ENCODE measurements around the gene COL20A1. TPM values are rescaled to one million over a fixed set of nuclear protein-coding genes. Genes with fewer than 3 reads are reported as not detected.
"Not testable (repeated sequence)": the region's sequence is repeated elsewhere in the genome, so short reads cannot be mapped to it uniquely, and the experiment has no call there.

Gene COL20A1
- polyA plus RNA-seq (2012; ENCODE audit: insufficient read depth, insufficient read length): not detected

DNA sequence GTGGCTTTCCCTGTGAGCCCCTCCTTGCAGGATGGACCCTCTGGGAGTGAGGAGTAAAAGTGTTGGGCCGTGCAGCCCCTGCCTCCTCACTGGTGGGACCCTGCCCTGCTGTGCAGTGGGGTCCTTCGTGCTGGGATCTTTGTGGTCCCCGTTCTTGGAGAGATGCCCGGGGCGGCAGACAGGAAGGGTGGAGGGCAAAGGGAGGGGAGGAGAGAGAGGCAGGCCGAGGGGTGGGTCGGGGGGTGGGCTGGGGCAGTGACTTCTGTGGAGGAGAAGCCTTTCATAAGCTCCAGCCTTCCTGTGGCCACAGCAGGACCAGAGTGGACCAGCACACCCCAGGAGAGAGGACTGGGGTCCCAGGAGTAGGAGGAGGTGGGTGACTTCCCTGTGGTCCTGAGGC, at the start of gene COL20A1:
Gene COL20A1, plus strand, starts transcription at position 283 of the 400 bp plus-strand sequence. CDS start 1,922 bp downstream, outside the sequence.
- no peak for DNase-seq (ENCODE audit: low read depth, low spot score)

DNA sequence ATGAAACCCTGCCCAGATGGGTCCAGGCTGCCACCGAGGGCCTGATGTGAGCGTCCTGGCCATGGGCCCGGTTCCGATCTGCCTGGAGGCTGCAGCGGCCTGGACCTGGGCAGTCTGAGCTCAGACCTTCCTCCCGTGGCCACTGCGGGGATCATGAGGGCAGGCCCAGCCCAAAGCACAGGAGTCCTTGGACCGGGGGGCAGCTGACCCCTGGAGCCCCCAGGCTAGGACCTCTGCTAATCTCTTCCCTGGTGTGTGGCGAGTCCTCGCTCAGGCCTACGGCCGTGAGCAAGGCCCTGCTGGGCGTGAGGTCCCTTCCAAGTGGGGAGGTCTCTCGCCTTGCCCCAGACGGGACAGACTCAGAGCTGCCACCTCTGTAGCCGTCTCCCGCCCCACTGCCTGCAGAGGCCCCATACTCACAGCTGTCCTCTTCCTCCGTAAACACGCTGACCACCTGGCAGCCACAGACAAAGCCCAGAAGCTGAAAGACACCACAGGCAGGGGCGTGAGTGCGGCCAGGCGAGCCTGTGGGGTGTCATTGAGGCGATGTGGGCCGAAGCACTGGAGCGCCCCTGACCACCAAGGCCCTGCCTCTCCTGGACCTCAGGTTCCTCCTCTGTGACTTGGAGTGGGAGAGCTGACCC, 49.3 kb upstream of the COL20A1 start:
- no peak overlapping the region for H3K4me3 ChIP-seq (ENCODE audit: low read length)
- no peak for DNase-seq (ENCODE audit: low read depth, low spot score)

More for the DNA sequence above, at the start of gene COL20A1:
- no peak within 1 kb of the TSS for H3K4me3 ChIP-seq (ENCODE audit: low read length)

DNA sequence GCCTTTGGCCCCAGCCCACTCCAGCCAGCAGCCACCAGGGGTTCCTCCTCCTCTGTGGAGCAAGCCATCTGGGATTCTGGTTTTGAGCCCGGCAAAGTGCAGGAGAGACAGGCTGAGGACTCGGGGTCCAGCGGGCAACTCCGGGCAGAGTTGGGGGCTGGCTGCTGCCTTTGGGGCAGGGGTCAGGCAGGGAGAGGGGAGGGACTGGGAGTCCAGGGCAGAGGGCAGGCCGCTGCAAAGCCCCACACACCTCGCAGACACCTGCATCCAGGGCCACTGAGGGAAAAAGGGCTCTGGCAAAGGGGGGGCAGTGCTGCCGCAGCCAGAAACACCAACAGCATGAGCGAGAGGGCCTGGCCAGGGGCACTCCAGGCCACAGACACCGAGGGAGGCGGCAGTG, 48.5 kb upstream of the COL20A1 start:
- no peak for DNase-seq (ENCODE audit: low read depth, low spot score)
- H3K4me3 ChIP-seq (ENCODE audit: low read length): no peak overlapping the region

DNA sequence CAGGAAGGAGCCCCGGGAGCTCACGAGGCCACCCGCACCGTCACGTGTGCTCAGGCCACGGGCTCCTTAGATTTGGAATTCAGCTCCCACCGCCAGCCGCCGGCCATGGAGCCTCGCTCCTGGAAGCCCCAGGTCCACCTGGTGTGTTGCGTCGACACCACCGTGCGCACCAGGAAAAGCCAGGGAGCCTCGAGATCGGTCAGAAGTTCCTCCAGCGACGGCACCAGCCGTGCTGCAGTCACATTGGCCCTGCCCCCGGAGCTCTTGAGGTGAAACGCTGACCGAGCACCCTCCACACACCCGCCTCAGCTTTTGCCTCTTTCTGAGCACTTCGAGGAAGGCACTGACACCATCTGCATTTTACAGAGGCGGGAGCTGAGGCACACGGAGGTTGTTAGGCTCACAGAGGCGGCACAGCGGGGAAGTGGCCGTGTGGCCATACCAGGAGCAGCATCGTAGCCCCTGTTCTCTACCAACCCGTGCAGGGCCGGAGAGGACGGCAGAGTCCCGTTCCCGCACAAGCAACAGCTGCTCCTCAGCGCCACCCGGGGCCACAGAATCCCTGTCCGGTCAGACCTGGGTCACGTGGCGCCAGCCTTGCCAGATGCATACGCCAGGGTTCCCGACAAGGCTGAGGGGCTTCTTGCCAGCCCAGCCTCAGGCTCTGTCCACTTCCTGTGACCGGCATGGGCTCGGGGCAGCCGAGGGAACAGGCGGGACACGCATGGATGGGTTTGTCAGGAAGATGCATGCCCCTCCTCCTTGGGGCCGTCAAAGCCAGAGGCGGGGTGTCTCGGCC, 46.3 kb upstream of the COL20A1 start:
- no peak overlapping the region for H3K4me3 ChIP-seq (ENCODE audit: low read length)
- DNase-seq (ENCODE audit: low read depth, low spot score): no peak

DNA sequence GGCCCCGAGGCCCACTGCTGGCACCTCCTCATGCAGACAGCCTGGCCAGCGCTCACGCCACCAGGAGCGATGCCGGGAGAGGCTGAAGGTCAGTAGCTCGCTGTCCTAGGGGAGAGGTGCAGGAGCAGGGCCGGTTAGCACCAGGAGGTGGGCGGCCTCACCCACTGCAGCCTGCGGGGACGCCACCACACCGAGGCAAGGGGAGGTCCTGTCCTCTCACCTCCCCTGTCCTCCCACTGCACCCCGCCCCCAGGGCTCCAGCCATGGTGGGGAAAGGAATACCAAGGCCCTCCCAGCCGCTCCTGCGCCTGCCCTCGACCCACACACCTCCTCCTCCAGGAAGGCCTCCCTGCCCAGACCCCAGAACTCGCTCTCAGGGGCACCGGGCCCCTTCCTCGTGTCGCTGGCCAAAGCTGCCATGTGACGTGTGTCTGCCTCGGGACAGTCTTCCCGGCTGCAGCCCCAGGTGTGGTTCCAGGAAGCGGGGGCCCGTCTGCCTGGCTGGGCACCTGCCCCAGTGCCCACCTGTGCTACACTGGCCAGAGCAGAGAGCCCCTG, 45.2 kb upstream of the COL20A1 start:
- no peak for DNase-seq (ENCODE audit: low read depth, low spot score)
- no peak overlapping the region for H3K4me3 ChIP-seq (ENCODE audit: low read length)

DNA sequence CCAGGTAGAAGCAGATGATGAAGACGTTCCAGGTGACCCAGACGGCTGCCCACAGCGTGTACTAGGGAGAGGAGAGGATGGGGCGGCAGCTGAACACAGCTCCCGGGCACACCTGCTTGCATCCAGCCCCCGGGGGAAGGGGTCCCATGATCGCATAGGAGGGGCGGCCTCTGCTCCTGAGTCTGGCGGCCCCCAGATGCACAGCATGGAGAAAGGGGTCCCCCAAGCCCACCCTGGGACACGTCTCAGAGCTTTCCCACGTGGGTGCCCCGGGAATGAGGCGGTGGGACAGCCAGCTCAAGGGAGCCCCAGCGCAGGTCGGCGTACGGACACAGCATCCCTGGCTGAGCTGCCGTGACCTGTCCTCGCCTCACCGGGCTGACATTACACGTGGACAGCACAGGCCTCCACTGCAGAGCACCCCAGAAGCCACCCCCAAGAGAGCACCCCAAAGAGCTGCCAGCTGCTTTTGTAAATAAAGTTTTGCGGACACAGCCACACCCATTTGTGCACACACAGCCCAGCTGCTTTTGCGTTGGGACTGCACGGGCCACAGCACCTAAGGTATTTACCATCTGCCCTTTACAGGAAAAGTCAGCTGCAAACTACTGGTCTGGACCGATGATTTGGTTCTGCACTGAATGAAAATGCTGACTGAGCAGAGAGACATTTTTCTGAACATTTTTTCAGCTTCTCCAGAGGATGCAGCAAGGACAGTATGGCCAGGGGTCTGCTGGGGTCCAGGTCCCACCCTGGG, 44.0 kb upstream of the COL20A1 start:
- no peak overlapping the region for H3K4me3 ChIP-seq (ENCODE audit: low read length)
- no peak for DNase-seq (ENCODE audit: low read depth, low spot score)

DNA sequence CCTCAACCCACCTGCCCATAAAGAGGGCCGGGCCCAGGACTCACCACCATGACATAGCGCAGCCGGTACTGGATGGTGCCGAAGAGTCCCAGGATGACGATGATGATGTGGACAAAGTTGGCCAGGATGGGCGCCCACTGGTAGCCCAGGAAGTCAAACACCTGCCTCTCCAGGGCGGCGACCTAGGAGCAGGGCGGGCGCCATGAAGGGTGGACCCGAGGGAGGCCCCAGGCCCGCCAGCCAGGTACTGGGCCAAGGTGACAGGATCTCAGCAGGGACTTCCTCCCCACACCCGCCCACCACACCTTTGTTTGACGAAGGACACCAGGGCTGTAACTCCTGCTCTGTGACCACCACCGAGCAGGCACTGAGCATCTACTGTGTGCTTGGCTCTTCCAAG, 43.1 kb upstream of the COL20A1 start:
- H3K4me3 ChIP-seq (ENCODE audit: low read length): no peak overlapping the region
- DNase-seq (ENCODE audit: low read depth, low spot score): no peak

DNA sequence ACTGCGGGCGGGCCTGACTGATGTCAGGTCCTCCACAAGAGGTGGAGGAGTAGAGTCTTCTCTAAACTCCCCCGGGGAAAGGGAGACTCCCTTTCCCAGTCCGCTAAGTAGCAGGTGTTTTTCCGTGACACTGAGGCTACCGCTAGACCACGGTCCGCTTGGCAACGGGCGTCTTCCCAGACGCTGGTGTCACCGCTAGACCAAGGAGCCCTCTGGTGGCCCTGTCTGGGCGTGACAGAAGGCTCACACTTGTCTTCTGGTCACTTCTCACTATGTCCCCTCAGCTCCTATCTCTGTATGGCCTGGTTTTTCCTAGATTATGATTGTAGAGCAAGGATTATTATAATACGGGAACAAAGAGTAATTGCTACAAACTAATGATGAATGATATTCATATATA, 41.6 kb upstream of the COL20A1 start:
- DNase-seq (ENCODE audit: low read depth, low spot score); H3K4me3 ChIP-seq (ENCODE audit: low read length): not testable (repeated sequence)

DNA sequence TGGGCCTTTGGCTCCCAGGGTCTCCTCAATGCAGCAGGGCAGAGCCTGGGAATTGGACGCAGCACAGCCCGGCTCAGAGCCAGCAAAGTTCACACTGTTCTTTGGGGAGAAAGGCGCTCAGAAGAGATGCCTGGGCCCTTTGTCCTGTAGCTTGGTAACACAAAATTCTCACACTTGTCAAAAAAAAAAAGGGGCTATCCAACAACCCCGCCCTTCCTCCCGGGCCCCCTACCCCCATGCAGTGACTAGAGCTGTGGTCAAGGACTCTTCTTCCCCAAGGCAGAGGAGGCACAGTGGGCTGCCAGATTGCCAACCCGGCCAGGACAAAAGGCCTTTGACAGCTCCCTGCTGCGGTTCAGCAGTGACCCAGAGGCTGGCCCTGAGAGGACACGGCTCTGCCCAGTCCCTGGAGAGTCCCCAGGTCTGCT, 40.7 kb upstream of the COL20A1 start:
- no peak overlapping the region for H3K4me3 ChIP-seq (ENCODE audit: low read length)
- DNase-seq (ENCODE audit: low read depth, low spot score): no peak

DNA sequence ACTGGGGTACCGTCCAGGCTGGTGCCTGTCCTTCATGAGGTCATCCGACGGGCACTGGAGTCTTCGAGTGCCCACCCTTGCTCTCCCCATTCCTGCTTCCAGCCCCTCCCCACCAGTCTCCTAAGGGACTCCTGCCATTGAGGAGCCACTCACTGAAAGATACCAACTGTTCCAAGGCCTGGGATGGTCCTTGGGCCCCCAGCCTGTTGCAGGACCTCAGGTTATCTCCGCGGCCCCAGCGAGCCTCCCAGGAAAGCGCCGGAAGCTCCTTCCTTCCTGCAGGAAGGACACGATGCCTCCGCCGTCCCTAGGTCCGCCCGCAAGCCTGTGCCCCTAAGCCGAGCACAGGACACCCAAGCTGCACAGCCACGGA, 39.9 kb upstream of the COL20A1 start:
- H3K4me3 ChIP-seq (ENCODE audit: low read length): no peak overlapping the region

DNA sequence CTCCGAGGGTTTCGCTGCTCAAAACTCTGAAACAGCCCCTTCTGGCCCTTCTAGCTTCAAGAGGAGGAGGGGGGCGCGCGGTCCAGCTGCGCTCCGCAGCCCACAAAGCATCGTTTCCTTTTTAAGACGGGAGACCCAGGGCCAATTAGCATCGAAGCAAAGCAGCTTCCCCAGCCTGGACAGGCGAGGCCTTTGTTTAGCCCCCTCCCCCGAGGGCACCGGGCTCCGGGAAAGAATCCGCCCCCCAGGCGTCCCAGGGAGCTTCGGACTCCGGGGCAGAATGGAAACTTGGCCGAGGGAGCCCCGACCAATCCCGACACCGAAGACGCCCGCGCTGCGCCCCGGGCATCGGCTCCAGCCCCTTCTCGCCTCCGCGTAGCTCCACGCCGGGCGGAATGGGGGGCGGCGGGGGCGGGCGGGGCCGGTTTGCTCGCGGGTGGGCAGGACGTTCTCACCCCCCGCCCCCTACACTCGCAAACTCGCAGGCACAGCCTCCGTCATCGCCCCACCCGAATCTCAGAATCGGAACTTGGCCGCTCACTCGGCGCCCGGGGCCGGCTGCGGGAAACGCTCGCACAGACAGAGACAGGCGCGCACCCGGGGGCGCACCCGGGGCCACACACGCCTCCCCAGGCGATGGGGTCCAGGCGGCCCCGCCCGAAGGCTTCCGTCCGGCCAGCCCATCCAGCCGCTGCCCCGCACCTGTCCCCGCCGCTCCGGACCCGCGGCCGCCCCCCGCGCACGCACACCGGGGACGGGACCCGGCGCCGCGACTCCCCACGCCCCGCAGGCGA, 39.4 kb upstream of the COL20A1 start:
- no peak for DNase-seq (ENCODE audit: low read depth, low spot score)
- no peak overlapping the region for H3K4me3 ChIP-seq (ENCODE audit: low read length)

More for the DNA sequence above, 39.9 kb upstream of the COL20A1 start:
- DNase-seq (ENCODE audit: low read depth, low spot score): no peak

DNA sequence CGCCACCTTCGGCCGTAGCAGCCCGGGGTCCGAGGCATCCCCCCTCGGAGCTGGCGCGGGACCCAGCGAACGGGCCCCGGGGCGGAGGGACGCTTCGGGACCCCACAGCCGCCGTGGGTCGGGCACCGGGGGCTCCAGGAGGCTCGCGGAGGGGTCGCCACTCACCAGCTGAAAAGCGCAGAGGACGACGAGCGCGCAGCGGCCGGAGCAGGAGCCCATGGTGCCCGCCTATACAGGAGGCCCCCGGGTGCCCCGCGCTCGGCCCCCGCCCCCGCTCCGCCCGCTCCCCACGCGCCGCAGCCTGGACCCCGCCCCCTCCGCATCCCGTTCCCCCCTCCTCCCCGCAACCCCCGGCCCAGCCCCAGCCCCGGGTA, 38.8 kb upstream of the COL20A1 start, which contains the start of gene NKAIN4:
Gene NKAIN4, minus strand, starts transcription at position 232 of the 374 bp plus-strand sequence. Its CDS starts 13 bp downstream, at position 219.
- no peak for DNase-seq (ENCODE audit: low read depth, low spot score)
- H3K4me3 ChIP-seq (ENCODE audit: low read length): no peak within 1 kb of the TSS

DNA sequence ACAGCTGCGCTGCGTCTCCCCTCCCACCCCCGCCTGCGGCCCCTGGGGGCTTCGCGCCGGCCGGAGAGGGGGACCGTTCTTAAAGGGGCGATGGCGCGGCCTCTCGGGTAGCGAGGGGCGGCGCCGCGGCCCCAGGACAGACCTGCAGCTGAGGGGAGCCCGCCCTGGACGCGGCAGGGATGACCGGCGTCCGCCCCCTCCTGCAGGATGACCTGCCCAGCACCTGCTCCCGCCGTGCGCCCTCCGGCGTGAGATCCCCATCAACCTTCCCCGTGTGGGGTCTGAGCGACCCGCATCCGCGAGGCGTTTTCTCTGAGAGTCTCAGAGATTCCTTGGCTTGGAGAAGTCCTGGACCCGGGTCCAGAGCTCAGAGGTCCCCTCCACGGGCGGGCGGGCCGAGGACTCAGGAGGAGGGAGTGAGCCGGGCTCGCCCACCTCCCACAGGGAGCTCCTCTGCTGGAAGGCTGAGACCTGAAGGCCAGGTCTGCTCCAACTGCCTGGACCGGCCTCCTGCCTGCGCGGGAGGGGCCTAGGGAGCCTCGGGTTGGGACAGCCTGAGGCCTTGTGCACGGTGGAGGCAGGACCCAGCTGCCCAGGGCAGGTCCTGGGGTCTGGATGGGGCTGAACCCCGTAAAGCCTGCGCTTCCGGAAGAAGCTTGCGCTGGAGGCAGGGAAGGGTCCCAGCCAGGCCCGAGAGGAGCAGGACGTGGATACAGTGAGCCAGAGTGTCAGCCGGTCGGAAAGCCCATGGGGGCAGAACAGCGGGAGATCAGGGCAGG, 38.2 kb upstream of the COL20A1 start:
- no peak for DNase-seq (ENCODE audit: low read depth, low spot score)
- H3K4me3 ChIP-seq (ENCODE audit: low read length): no peak overlapping the region

DNA sequence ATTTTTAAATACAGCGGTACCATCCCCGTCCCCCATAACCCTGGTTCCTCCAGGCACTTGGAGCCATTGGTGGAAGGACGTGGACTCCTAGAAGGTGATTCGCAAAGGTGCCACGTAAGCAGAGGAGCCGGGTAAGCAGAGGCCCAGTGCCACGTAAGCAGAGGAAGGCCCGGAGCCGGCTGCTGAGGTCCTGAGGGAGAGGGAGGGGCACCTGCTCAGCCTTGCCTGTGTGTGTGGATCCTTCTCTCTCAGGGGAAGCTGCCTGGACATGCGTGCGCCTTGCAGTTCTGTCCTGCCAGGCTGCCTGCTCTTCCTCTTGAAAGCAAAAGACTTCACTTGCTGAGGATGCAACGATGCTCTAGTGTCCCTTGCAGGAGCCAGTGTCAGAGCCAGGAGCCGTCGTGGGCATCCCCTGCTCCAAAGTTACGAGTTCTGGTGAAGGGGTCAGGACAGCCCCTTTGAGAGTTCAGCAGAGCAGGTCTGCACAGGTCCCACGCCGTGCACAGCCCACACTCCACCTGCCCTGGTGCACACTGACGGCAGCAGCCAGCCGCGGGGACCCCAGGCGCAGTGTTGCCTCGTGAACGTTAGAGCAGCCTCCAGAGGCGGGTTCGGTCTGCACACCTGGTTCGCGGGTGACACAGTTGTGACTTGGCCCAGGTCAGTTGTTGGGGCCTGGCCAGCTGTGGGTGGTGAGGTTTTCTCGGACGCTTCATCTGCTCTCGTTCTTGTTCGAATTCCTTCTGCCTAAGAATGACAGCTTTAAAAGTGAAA, 36.9 kb upstream of the COL20A1 start:
- DNase-seq (ENCODE audit: low read depth, low spot score): no peak
- H3K4me3 ChIP-seq (ENCODE audit: low read length): no peak overlapping the region

DNA sequence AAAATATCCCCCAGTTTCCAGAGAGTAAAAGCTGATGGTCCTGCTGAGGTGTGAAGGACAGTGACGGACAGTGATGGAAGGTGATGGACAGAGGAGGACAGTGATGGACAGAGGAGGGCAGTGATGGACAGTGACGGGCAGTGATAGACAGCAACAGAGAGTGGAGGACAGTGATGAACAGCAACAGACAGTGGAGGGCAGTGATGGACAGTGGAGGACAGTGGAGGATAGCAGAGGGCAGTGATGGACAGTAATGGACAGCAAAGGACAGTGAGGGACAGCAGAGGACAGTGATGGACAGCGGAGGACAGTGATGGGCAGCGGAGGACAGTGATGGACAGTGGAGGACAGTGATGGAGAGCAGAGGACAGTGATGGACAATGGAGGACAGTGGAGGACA, 36.0 kb upstream of the COL20A1 start:
- H3K4me3 ChIP-seq (ENCODE audit: low read length): no peak overlapping the region
- DNase-seq (ENCODE audit: low read depth, low spot score): no peak

DNA sequence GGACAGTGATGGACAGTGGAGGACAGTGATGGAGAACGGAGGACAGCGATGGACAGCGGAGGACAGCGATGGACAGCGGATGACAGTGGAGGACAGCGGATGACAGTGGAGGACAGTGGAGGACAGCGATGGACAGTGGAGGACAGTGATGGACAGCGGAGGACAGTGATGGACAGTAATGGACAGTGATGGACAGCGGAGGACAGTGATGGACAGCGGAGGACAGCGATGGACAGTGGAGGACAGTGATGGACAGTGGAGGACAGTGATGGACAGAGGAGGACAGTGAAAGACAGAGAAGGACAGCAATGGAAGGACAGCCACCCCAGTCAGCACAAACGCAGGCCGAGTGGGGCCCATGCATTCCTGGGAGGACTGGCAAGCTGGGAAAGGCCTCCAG, 35.4 kb upstream of the COL20A1 start:
- DNase-seq (ENCODE audit: low read depth, low spot score): no peak

DNA sequence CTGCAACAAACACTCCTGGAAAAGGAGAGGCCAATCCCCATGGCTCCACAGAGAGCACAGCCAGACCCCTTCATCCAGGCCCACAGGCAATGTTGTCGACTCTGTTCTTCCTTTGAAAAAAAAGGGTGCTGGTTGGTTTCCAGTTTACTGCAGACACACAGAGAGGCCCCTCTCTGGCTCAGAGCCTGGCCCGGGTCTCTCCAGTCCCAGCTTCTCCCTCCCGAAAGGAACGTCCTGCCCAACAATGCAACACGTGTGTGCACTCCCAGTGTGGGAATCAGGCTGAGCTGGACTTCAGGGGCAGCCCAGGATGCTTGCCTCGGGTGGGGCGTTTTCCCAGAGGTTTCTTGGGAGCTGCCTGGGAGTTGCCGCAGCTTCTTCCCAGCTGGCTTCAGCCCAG, 34.2 kb upstream of the COL20A1 start:
- H3K4me3 ChIP-seq (ENCODE audit: low read length): no peak overlapping the region
- DNase-seq (ENCODE audit: low read depth, low spot score): no peak

More for the DNA sequence above, 35.4 kb upstream of the COL20A1 start:
- no peak overlapping the region for H3K4me3 ChIP-seq (ENCODE audit: low read length)

Data from Jurkat, Clone E6-1 (cell line).